HepG2 (cell line): Measurements from ENCODE around the gene FAM221B. TPM values are rescaled to one million over a fixed set of nuclear protein-coding genes. Genes with fewer than 3 reads are reported as not detected.
A peak's percentile ranks its signal among the peaks of the same experiment; 100 is the strongest.

Source experiments
- ATAC-seq: fragments of 200-7000 bp; cut with Tn5 transposase; 3 replicates; pipeline ENCODE4 v1.9.1; 2020; ENCODE audit warnings: mild to moderate bottlenecking, moderate library complexity
- BruUV-seq: library from RNA; stranded (reverse); fragments of 400-500 nt; replicated peaks from 2 replicates; lab custom pipeline; 2021; lab: Mats Ljungman, UMichigan
- CTCF ChIA-PET: fragments of 300-600 bp; formaldehyde crosslinking; extraction: SDS; loops from one replicate; lab custom pipeline; 2021; ENCODE audit warnings: low total read pairs, inconsistent platforms, low intra/inter-chr PET ratio; lab: Yijun Ruan, JAX
- POLR2A ChIA-PET: fragments of 350-600 bp; sonication (Branson Sonifier 250); formaldehyde crosslinking; loops from one replicate; lab custom pipeline; 2020; ENCODE audit warnings: antibody characterized with exemption, inconsistent platforms; lab: Yijun Ruan, JAX
- DNase-seq: peaks from one replicate; pipeline ENCODE4 v3.0.0-alpha.2; 2015; ENCODE audit warnings: low spot score
- FAIRE-seq: peaks from 3 replicates; lab custom pipeline; 2011; peaks lifted over from hg19 to GRCh38; lab: Jason Lieb, UNC
- H2AFZ ChIP-seq: one replicate; pipeline ENCODE4 v1.6.1; 2011; ENCODE audit warnings: low read length, inconsistent platforms
- H3K27ac ChIP-seq: fragments of 300-600 bp; 3 replicates; pipeline ENCODE4 v1.8.0; 2011; ENCODE audit warnings: mixed run types, mild to moderate bottlenecking, mixed read lengths, low read length, inconsistent platforms; ENCODE audit not compliant: insufficient read depth; ENCODE audit errors: extremely low read length
- H3K27me3 ChIP-seq, 2 experiments: fragments of 200-600 bp in 1 of 2; 2 replicates in 1 of 2; 3 replicates in 1 of 2; pipeline versions ENCODE4 v1.6.0 to v1.8.0; 2011; ENCODE audit warnings: low read length in 2 of 2, mild to moderate bottlenecking in 2 of 2, moderate library complexity in 2 of 2, inconsistent platforms in 1 of 2; ENCODE audit not compliant: insufficient read depth in 2 of 2, control insufficient read depth in 1 of 2
- H3K36me3 ChIP-seq, 2 experiments: fragments of 200-600 bp in 1 of 2; replicated peaks in 1 of 2; 2 replicates in 1 of 2; 3 replicates in 1 of 2; pipeline versions ENCODE4 v1.5.1 to v1.8.0; 2011; ENCODE audit warnings: low read length in 2 of 2, inconsistent platforms in 1 of 2; ENCODE audit not compliant: insufficient read depth in 2 of 2, control insufficient read depth in 1 of 2
- H3K4me1 ChIP-seq: 2 replicates; pipeline ENCODE4 v1.5.1; 2012; ENCODE audit warnings: low read length, inconsistent platforms; ENCODE audit not compliant: insufficient read depth
- H3K4me2 ChIP-seq: 2 replicates; pipeline ENCODE4 v1.6.0; 2011; ENCODE audit warnings: low read depth, low read length, inconsistent platforms
- H3K4me3 ChIP-seq, 3 experiments: fragments of 200-600 bp in 1 of 3; sonication (generic), shearing (Covaris generic) in 1 of 3; replicated peaks in 1 of 3; 2 replicates each; pipeline ENCODE4 v1.5.1; 2011 to 2016; ENCODE audit warnings: low read length in 3 of 3, inconsistent platforms in 2 of 3, low read depth in 2 of 3, mild to moderate bottlenecking in 2 of 3, control low read depth in 1 of 3, mixed read lengths in 1 of 3; ENCODE audit not compliant: insufficient read depth in 1 of 3
- H3K79me2 ChIP-seq: one replicate; pipeline ENCODE4 v1.6.1; 2011; ENCODE audit warnings: low read length, inconsistent platforms; ENCODE audit not compliant: insufficient read depth
- H3K9ac ChIP-seq: 2 replicates; pipeline ENCODE4 v1.6.0; 2011; ENCODE audit warnings: mild to moderate bottlenecking, low read depth, low read length, inconsistent platforms; ENCODE audit not compliant: insufficient read depth
- H3K9me3 ChIP-seq: 2 replicates; pipeline ENCODE4 v1.5.1; 2012; ENCODE audit warnings: mild to moderate bottlenecking, low read length
- H4K20me1 ChIP-seq: 2 replicates; pipeline ENCODE4 v1.6.0; 2011; ENCODE audit warnings: inconsistent platforms, mild to moderate bottlenecking, low read length, moderate library complexity; ENCODE audit not compliant: insufficient read depth
- CENPBD1 ChIP-seq: sonication (generic); formaldehyde crosslinking; IDR thresholded peaks from 2 replicates; pipeline ENCODE4 v1.8.0; 2022; ENCODE audit warnings: missing genetic modification reagents, low read depth, mild to moderate bottlenecking, borderline replicate concordance
- CREB1 ChIP-seq, 2 experiments: fragments of 450-650 bp in 1 of 2; IDR thresholded peaks; 2 replicates each; pipeline ENCODE4 v1.6.1; 2016 to 2017; ENCODE audit warnings: control low read depth in 1 of 2, mild to moderate bottlenecking in 1 of 2, missing compliant biosample characterization in 1 of 2, missing genetic modification characterization in 1 of 2
- CTCF ChIP-seq: sonication (generic); formaldehyde crosslinking; IDR thresholded peaks from 2 replicates; pipeline ENCODE4 v1.5.0; 2020; ENCODE audit warnings: mild to moderate bottlenecking, missing genetic modification reagents, moderate library complexity
- DNMT3B ChIP-seq: conservative IDR thresholded peaks from 2 replicates; pipeline ENCODE4 v1.6.1; 2016; ENCODE audit warnings: missing biosample characterization, control low read depth
- JUNB ChIP-seq: sonication (generic); formaldehyde crosslinking; IDR thresholded peaks from 2 replicates; pipeline ENCODE4 v1.8.0; 2022; ENCODE audit warnings: missing genetic modification reagents, mild to moderate bottlenecking, borderline replicate concordance
- LCORL ChIP-seq, 2 experiments: fragments of 450-650 bp in 1 of 2; sonication (generic) in 1 of 2; formaldehyde crosslinking in 1 of 2; IDR thresholded peaks; 2 replicates each; pipeline versions ENCODE4 v1.5.0 to v1.6.1; 2017 to 2020; ENCODE audit warnings: antibody characterized with exemption in 1 of 2, missing genetic modification reagents in 1 of 2
- NAIF1 ChIP-seq: sonication (generic); formaldehyde crosslinking; IDR thresholded peaks from 2 replicates; pipeline ENCODE4 v1.5.0; 2020; ENCODE audit warnings: mild to moderate bottlenecking, missing genetic modification reagents, borderline replicate concordance
- NFKB2 ChIP-seq: sonication (generic); formaldehyde crosslinking; IDR thresholded peaks from 2 replicates; pipeline ENCODE4 v1.4.0; 2020; ENCODE audit warnings: missing genetic modification reagents, borderline replicate concordance
- PBX3 ChIP-seq: sonication (generic); formaldehyde crosslinking; IDR thresholded peaks from 2 replicates; pipeline ENCODE4 v1.8.1; 2023; ENCODE audit warnings: missing genetic modification reagents, inconsistent platforms, borderline replicate concordance
- PHF20 ChIP-seq: sonication (generic); formaldehyde crosslinking; IDR thresholded peaks from 2 replicates; pipeline ENCODE4 v1.5.0; 2020; ENCODE audit warnings: mild to moderate bottlenecking, missing genetic modification reagents
- PRDM4 ChIP-seq: sonication (generic); formaldehyde crosslinking; IDR thresholded peaks from 2 replicates; pipeline ENCODE4 v1.9.0; 2021; ENCODE audit warnings: missing genetic modification reagents, borderline replicate concordance
- SIX4 ChIP-seq: sonication (generic); formaldehyde crosslinking; IDR thresholded peaks from 2 replicates; pipeline ENCODE4 v1.4.0; 2020; ENCODE audit warnings: missing genetic modification reagents
- WIZ ChIP-seq: sonication (generic); formaldehyde crosslinking; IDR thresholded peaks from 2 replicates; pipeline ENCODE4 v1.5.1; 2020; ENCODE audit warnings: mild to moderate bottlenecking, missing genetic modification reagents
- ZNF800 ChIP-seq: sonication (generic); formaldehyde crosslinking; IDR thresholded peaks from 2 replicates; pipeline ENCODE4 v1.4.0; 2020; ENCODE audit warnings: missing genetic modification reagents
- ZNF883 ChIP-seq: sonication (generic); formaldehyde crosslinking; IDR thresholded peaks from 2 replicates; pipeline ENCODE4 v1.5.1; 2020; ENCODE audit warnings: mild to moderate bottlenecking, missing genetic modification reagents; ENCODE audit errors: not compliant biosample characterization
- WGBS: methylation state at CpG from one replicate; pipeline ENCODE4 v1.1.6; 2017; ENCODE audit warnings: low lambda C conversion rate; 5-methylcytosine and 5-hydroxymethylcytosine counted together
- in situ Hi-C: cut with HindIII; loops from 2 replicates; pipeline ENCODE4 v1.10.0; 2017; ENCODE audit warnings: low pct_unique_long_range_greater_than_20kb; ENCODE audit not compliant: extremely low pct_ligation_motif_present
- intact Hi-C: fragments of 100-400 bp; cut with micrococcal nuclease; formaldehyde crosslinking; loops from one replicate; pipeline ENCODE4 v1.10.0; 2022; ENCODE audit not compliant: unreplicated experiment
- polyA plus RNA-seq, 8 experiments: library from polyadenylated mRNA; depleted of rRNA in 3 of 8; stranded (reverse) in 7 of 8; unstranded in 1 of 8; fragments of >200 nt; fragmentation: Illumina TruSeq in 4 of 8; extraction: Trizol in 4 of 8; gene quantifications; 2 replicates each; pipeline versions ENCODE4 v1.2.1 to v1.2.3, GENCODE V29; 2011 to 2016; ENCODE audit warnings: low read depth in 4 of 8, missing spikeins in 1 of 8, mixed read lengths in 1 of 8; ENCODE audit not compliant: insufficient read depth in 1 of 8
- total RNA-seq, 5 experiments: library from RNA; depleted of rRNA; stranded (reverse); fragments of >200 nt; fragmentation: Illumina TruSeq; extraction: Trizol; gene quantifications; 2 replicates each; pipeline ENCODE4 v1.2.3, GENCODE V29; 2016; ENCODE audit warnings: low read depth in 1 of 5

FAM221B gene
- total and polyA plus RNA-seq, 2 of the 13 experiments (the other 11 are each of a cell fraction or from before 2014, with no cell fraction given) = not detected

- Histone ChIP-seq H3K79me2 (no peaks in the 10 kb centered on the region), H3K9me3 (no peaks in the 10 kb centered on the region), H3K4me1 (no peaks in the 10 kb centered on the region), H3K36me3 (no peaks in the 10 kb centered on the region), H4K20me1 (no peaks in the 10 kb centered on the region)
- BruUV-seq = no TSS peak
- DNase-seq (no peak), ATAC-seq (no peak)
- CTCF ChIA-PET = no interaction called here
- 37% methylated on average over 12 of the region's 16 CpGs for WGBS
- intact Hi-C loops = no loop called here
- POLR2A ChIA-PET = no interaction called here
- TF ChIP-seq PHF20 (CRISPR knock-in tag) (no peak), WIZ (CRISPR knock-in tag) (no peak), NAIF1 (CRISPR knock-in tag) (no peak), ZNF800 (CRISPR knock-in tag) (no peak), CREB1 (IDR thresholded peaks at IDR 0.05) (peak; percentile 64), CREB1 (CRISPR knock-in tag; IDR thresholded peaks at IDR 0.05) (no peak), DNMT3B (CRISPR knock-in tag) (no peak), JUNB (no peak), ZNF883 (CRISPR knock-in tag) (no peak), PRDM4 (no peak), PBX3 (no peak), SIX4 (no peak), NFKB2 (no peak), LCORL (IDR thresholded peaks at IDR 0.05) (no peak), LCORL (CRISPR knock-in tag; IDR thresholded peaks at IDR 0.05) (no peak), CTCF (CRISPR knock-in tag) (0 out of 2 replicates have a peak, but pooled peaks have one; percentile 8), CENPBD1 (CRISPR knock-in tag) (no peak)
- TF ChIP-seq, all 625 proteins: peak for 2
- no peak overlapping the region for H3K9ac ChIP-seq
- H3K27me3 ChIP-seq = peaks cover 1 to 28% of the 10 kb centered on the region in 2 experiments; a peak in 2 of 5 replicates
- in situ Hi-C loops = no loop called here
- H2AFZ ChIP-seq = no peak overlapping the region
- H3K4me2 ChIP-seq = no peak overlapping the region
- H3K27ac ChIP-seq = no peak overlapping the region
- no peak for FAIRE-seq
- H3K4me3 ChIP-seq = no peak overlapping the region
Observed at GRCh38 chr9:35859310-35859989, 30.9 kb upstream of the FAM221B start.
